ENCODE measurements around the gene SMCO1. TPM values are rescaled to one million over a fixed set of nuclear protein-coding genes. Genes with fewer than 3 reads are reported as not detected.

SMCO1 gene
- total and polyA plus RNA-seq, 2 experiments from 2014 or later: not detected

DNA sequence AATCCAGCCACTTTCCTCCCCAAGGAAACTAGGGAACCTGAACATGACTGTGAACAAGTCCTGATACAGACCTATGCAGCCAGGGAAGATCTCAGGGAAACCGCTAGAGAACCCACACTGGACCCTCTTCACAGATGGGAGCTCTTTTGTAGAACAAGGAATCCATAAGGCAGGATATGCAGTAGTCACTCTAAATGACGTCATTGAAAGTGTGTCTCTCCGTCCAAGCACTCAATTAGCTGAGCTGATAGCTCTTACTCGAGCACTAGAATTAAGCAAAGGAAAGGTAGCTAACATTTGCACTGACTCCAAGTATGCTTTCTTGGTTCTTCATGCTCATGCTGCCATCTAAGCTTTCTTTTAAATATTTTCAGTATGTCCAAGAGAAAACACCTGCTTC is 10.0 kb upstream of the SMCO1 start:
- Mint-ChIP-seq H3K27me3 (ENCODE audit: insufficient read depth, low read depth, poor library complexity) (peaks cover 10% of the 10 kb centered on the region), H3K36me3 (ENCODE audit: low read depth) (peaks cover 21% of the 10 kb centered on the region), H3K4me3 (no peak overlapping the region), H3K9me3 (peaks cover 31% of the 10 kb centered on the region), H3K4me1 (no peaks in the 10 kb centered on the region), H3K27ac (no peak overlapping the region)
- no peaks in the 10 kb centered on the region for H3K9me2 ChIP-seq (ENCODE audit: insufficient read depth)
- TF ChIP-seq EZH2 (IDR thresholded peaks at IDR 0.05; ENCODE audit: low read depth, unreplicated experiment): no peak
- TF ChIP-seq CREB1 (CRISPR knock-in tag; IDR thresholded peaks at IDR 0.05; ENCODE audit: low read depth): no peak
- TF ChIP-seq JUNB (IDR thresholded peaks at IDR 0.05; ENCODE audit: unreplicated experiment): no peak
- TF ChIP-seq, protein P1, sequence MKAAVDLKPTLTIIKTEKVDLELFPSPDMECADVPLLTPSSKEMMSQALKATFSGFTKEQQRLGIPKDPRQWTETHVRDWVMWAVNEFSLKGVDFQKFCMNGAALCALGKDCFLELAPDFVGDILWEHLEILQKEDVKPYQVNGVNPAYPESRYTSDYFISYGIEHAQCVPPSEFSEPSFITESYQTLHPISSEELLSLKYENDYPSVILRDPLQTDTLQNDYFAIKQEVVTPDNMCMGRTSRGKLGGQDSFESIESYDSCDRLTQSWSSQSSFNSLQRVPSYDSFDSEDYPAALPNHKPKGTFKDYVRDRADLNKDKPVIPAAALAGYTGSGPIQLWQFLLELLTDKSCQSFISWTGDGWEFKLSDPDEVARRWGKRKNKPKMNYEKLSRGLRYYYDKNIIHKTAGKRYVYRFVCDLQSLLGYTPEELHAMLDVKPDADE (IDR thresholded peaks at IDR 0.05): no peak
- TF ChIP-seq, protein P2, sequence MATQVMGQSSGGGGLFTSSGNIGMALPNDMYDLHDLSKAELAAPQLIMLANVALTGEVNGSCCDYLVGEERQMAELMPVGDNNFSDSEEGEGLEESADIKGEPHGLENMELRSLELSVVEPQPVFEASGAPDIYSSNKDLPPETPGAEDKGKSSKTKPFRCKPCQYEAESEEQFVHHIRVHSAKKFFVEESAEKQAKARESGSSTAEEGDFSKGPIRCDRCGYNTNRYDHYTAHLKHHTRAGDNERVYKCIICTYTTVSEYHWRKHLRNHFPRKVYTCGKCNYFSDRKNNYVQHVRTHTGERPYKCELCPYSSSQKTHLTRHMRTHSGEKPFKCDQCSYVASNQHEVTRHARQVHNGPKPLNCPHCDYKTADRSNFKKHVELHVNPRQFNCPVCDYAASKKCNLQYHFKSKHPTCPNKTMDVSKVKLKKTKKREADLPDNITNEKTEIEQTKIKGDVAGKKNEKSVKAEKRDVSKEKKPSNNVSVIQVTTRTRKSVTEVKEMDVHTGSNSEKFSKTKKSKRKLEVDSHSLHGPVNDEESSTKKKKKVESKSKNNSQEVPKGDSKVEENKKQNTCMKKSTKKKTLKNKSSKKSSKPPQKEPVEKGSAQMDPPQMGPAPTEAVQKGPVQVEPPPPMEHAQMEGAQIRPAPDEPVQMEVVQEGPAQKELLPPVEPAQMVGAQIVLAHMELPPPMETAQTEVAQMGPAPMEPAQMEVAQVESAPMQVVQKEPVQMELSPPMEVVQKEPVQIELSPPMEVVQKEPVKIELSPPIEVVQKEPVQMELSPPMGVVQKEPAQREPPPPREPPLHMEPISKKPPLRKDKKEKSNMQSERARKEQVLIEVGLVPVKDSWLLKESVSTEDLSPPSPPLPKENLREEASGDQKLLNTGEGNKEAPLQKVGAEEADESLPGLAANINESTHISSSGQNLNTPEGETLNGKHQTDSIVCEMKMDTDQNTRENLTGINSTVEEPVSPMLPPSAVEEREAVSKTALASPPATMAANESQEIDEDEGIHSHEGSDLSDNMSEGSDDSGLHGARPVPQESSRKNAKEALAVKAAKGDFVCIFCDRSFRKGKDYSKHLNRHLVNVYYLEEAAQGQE (IDR thresholded peaks at IDR 0.05; ENCODE audit: unreplicated experiment): no peak
- no peak for TF ChIP-seq STAT1 (IDR thresholded peaks at IDR 0.05; ENCODE audit: unreplicated experiment)
- no peak for TF ChIP-seq ZNF114 (CRISPR knock-in tag; IDR thresholded peaks at IDR 0.05)
- no peak overlapping the region for H3K4me2 ChIP-seq
- no peaks in the 10 kb centered on the region for H3K4me1 ChIP-seq (ENCODE audit: insufficient read depth)
- no peak overlapping the region for H2AFZ ChIP-seq
- no peak overlapping the region for H3K27ac ChIP-seq (ENCODE audit: low read depth)
- no peaks in the 10 kb centered on the region for H3K36me3 ChIP-seq (ENCODE audit: insufficient read depth)
- H3K4me3 ChIP-seq: no peak overlapping the region
- DNase-seq (ENCODE audit: low spot score) (no peak), ATAC-seq (no peak)
- H3K79me2 ChIP-seq (replicated peaks; ENCODE audit: insufficient read depth): no peaks in the 10 kb centered on the region
- H3K27me3 ChIP-seq (ENCODE audit: insufficient read depth): no peaks in the 10 kb centered on the region
- no peaks in the 10 kb centered on the region for H4K20me1 ChIP-seq (replicated peaks; ENCODE audit: insufficient read depth)
- H3F3A ChIP-seq (replicated peaks; ENCODE audit: low read depth): no peaks in the 10 kb centered on the region

DNA sequence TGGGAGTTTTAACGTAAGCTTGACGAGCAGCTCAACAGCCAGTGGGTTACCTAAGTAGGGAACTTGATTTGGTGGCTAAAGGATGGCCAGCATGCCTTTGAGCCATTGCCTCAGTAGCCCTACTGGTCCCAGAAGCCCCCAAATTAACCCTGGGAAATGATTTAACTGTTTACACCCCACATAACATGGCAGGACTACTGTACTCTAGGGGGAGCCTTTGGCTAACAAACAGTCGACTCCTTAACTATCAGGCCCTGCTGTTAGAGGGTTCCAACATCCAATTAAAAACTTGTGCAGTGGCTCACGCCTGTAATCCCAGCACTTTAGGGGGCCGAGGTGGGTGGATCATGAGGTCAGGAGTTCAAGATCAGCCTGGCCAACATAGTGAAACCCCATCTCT is 9.4 kb upstream of the SMCO1 start:
- Histone ChIP-seq H4K20me1 (replicated peaks; ENCODE audit: insufficient read depth) (no peaks in the 10 kb centered on the region), H3K4me1 (ENCODE audit: insufficient read depth) (no peaks in the 10 kb centered on the region), H2AFZ (no peak overlapping the region), H3K4me2 (no peak overlapping the region), H3K36me3 (ENCODE audit: insufficient read depth) (no peaks in the 10 kb centered on the region), H3K27ac (ENCODE audit: low read depth) (no peak overlapping the region), H3K27me3 (ENCODE audit: insufficient read depth) (no peaks in the 10 kb centered on the region), H3F3A (replicated peaks; ENCODE audit: low read depth) (no peaks in the 10 kb centered on the region), H3K9me2 (ENCODE audit: insufficient read depth) (no peaks in the 10 kb centered on the region), H3K79me2 (replicated peaks; ENCODE audit: insufficient read depth) (no peaks in the 10 kb centered on the region), H3K4me3 (no peak overlapping the region)
- peaks cover 27% of the 10 kb centered on the region for H3K36me3 Mint-ChIP-seq (ENCODE audit: low read depth)
- H3K27me3 Mint-ChIP-seq (ENCODE audit: insufficient read depth, low read depth, poor library complexity): peaks cover 10% of the 10 kb centered on the region
- peak; percentile 57 for ATAC-seq
- H3K27ac Mint-ChIP-seq: no peak overlapping the region
- peaks cover 37% of the 10 kb centered on the region for H3K9me3 Mint-ChIP-seq
- TF ChIP-seq, protein P3, sequence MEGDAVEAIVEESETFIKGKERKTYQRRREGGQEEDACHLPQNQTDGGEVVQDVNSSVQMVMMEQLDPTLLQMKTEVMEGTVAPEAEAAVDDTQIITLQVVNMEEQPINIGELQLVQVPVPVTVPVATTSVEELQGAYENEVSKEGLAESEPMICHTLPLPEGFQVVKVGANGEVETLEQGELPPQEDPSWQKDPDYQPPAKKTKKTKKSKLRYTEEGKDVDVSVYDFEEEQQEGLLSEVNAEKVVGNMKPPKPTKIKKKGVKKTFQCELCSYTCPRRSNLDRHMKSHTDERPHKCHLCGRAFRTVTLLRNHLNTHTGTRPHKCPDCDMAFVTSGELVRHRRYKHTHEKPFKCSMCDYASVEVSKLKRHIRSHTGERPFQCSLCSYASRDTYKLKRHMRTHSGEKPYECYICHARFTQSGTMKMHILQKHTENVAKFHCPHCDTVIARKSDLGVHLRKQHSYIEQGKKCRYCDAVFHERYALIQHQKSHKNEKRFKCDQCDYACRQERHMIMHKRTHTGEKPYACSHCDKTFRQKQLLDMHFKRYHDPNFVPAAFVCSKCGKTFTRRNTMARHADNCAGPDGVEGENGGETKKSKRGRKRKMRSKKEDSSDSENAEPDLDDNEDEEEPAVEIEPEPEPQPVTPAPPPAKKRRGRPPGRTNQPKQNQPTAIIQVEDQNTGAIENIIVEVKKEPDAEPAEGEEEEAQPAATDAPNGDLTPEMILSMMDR (conservative IDR thresholded peaks at IDR 0.05; ENCODE audit: low read depth in 2 of 2): peak; percentile 59 to 85
- TF ChIP-seq, protein P4, sequence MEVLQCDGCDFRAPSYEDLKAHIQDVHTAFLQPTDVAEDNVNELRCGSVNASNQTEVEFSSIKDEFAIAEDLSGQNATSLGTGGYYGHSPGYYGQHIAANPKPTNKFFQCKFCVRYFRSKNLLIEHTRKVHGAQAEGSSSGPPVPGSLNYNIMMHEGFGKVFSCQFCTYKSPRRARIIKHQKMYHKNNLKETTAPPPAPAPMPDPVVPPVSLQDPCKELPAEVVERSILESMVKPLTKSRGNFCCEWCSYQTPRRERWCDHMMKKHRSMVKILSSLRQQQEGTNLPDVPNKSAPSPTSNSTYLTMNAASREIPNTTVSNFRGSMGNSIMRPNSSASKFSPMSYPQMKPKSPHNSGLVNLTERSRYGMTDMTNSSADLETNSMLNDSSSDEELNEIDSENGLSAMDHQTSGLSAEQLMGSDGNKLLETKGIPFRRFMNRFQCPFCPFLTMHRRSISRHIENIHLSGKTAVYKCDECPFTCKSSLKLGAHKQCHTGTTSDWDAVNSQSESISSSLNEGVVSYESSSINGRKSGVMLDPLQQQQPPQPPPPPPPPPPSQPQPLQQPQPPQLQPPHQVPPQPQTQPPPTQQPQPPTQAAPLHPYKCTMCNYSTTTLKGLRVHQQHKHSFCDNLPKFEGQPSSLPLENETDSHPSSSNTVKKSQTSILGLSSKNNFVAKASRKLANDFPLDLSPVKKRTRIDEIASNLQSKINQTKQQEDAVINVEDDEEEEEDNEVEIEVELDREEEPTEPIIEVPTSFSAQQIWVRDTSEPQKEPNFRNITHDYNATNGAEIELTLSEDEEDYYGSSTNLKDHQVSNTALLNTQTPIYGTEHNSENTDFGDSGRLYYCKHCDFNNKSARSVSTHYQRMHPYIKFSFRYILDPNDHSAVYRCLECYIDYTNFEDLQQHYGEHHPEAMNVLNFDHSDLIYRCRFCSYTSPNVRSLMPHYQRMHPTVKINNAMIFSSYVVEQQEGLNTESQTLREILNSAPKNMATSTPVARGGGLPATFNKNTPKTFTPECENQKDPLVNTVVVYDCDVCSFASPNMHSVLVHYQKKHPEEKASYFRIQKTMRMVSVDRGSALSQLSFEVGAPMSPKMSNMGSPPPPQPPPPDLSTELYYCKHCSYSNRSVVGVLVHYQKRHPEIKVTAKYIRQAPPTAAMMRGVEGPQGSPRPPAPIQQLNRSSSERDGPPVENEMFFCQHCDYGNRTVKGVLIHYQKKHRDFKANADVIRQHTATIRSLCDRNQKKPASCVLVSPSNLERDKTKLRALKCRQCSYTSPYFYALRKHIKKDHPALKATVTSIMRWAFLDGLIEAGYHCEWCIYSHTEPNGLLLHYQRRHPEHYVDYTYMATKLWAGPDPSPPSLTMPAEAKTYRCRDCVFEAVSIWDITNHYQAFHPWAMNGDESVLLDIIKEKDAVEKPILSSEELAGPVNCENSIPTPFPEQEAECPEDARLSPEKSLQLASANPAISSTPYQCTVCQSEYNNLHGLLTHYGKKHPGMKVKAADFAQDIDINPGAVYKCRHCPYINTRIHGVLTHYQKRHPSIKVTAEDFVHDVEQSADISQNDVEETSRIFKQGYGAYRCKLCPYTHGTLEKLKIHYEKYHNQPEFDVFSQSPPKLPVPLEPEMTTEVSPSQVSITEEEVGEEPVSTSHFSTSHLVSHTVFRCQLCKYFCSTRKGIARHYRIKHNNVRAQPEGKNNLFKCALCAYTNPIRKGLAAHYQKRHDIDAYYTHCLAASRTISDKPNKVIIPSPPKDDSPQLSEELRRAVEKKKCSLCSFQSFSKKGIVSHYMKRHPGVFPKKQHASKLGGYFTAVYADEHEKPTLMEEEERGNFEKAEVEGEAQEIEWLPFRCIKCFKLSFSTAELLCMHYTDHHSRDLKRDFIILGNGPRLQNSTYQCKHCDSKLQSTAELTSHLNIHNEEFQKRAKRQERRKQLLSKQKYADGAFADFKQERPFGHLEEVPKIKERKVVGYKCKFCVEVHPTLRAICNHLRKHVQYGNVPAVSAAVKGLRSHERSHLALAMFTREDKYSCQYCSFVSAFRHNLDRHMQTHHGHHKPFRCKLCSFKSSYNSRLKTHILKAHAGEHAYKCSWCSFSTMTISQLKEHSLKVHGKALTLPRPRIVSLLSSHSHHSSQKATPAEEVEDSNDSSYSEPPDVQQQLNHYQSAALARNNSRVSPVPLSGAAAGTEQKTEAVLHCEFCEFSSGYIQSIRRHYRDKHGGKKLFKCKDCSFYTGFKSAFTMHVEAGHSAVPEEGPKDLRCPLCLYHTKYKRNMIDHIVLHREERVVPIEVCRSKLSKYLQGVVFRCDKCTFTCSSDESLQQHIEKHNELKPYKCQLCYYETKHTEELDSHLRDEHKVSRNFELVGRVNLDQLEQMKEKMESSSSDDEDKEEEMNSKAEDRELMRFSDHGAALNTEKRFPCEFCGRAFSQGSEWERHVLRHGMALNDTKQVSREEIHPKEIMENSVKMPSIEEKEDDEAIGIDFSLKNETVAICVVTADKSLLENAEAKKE (CRISPR knock-in tag; IDR thresholded peaks at IDR 0.05): no peak
- H3K4me1 Mint-ChIP-seq: no peaks in the 10 kb centered on the region
- no peak overlapping the region for H3K4me3 Mint-ChIP-seq
- DNase-seq (ENCODE audit: low spot score): peak; percentile 72

All from GM23338 (cell line).